ENCODE results near the gene SGTA.

SGTA gene

DNA sequence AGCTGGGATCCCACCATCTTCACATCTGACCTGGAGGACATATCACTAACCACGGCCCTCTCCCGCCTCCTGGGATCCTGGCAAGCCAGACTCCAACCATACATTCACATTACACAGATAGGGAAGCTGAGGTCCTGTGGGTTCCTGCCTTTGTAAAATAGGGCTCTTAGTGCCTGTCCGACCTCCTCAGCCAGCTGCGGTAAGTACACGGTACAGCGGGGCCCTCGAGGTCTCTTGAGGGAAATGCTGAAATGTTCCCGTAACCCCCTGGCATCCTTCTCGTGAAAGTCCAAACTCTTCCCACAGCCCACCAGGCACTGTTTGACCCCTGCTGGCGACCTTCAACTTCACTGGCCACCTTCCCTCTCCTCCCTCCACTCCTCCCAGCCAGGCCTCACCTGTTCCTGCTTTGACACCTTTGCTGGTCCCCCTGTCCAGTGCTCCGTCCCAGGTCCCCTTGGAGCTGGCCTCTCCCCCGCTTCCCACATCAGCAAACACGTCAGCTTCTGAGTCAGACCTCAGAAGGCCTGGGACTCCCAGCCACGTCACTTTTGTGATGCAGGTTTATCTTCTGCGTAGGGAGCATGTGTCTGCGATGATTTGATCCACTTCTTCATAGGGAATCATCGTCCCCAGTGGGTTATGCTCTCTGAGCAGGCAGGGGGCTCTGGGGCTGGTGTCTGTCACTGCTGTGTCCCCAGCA, 71.8 kb downstream of the SGTA start:
- H3K4me3 ChIP-seq (replicated peaks; ENCODE audit: low read depth, low read length) = no peak overlapping the region
- TF ChIP-seq, protein P1, sequence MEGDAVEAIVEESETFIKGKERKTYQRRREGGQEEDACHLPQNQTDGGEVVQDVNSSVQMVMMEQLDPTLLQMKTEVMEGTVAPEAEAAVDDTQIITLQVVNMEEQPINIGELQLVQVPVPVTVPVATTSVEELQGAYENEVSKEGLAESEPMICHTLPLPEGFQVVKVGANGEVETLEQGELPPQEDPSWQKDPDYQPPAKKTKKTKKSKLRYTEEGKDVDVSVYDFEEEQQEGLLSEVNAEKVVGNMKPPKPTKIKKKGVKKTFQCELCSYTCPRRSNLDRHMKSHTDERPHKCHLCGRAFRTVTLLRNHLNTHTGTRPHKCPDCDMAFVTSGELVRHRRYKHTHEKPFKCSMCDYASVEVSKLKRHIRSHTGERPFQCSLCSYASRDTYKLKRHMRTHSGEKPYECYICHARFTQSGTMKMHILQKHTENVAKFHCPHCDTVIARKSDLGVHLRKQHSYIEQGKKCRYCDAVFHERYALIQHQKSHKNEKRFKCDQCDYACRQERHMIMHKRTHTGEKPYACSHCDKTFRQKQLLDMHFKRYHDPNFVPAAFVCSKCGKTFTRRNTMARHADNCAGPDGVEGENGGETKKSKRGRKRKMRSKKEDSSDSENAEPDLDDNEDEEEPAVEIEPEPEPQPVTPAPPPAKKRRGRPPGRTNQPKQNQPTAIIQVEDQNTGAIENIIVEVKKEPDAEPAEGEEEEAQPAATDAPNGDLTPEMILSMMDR (IDR thresholded peaks at IDR 0.05; ENCODE audit: low read depth, low read length, missing control alignments) = no peak
- DNase-seq (ENCODE audit: extremely low read depth, low read depth) = no peak

DNA sequence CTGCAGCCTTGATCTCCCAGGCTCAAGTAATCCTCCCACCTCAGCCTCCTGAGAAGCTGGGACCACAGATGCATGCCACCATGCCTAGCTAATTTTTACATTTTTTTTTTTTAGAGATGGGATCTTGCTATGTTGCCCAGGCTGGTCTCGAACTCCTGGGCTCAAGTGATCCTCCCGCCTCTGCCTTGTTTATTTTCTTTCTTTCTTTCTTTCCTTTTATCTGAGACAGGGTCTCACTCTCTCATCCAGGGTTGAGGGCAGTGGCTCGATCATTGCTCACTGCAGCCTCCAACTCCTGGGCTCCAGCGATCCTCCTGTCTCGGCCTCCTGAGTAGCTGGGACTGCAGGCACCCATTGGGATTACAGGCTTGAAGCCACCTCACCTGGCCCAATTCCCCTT, 76.8 kb downstream of the SGTA start:
- DNase-seq (ENCODE audit: extremely low read depth, low read depth) = no peak
- TF ChIP-seq, protein P1 (IDR thresholded peaks at IDR 0.05; ENCODE audit: low read depth, low read length, missing control alignments) = no peak
- H3K4me3 ChIP-seq (replicated peaks; ENCODE audit: low read depth, low read length) = no peak overlapping the region

Measured in HFF-Myc (cell line).